Spinal cord (tissue), 10 donors: Measurements from ENCODE around the gene CPNE5. TPM values are rescaled to one million over a fixed set of nuclear protein-coding genes. Genes with fewer than 3 reads are reported as not detected.

ENCODE experiments used
- DNase-seq, 6 donors: peaks; one replicate each; pipeline versions ENCODE4 v3.0.0 to v3.0.0-alpha.2; 2013 to 2015; ENCODE audit warnings: low spot score in 6 of 6, low read depth in 4 of 6
- H3K27ac ChIP-seq: one replicate; pipeline ENCODE4 v1.5.1; 2013; ENCODE audit warnings: low read depth, low read length, control low read depth
- H3K27me3 ChIP-seq: one replicate; pipeline ENCODE4 v1.6.1; 2013; ENCODE audit warnings: low read length; ENCODE audit not compliant: control insufficient read depth, insufficient read depth
- H3K36me3 ChIP-seq: one replicate; pipeline ENCODE4 v1.6.1; 2013; ENCODE audit warnings: low read length; ENCODE audit not compliant: control insufficient read depth, insufficient read depth
- H3K4me1 ChIP-seq: one replicate; pipeline ENCODE4 v1.6.1; 2013; ENCODE audit warnings: low read length; ENCODE audit not compliant: control insufficient read depth, insufficient read depth
- H3K4me3 ChIP-seq: one replicate; pipeline ENCODE4 v1.5.1; 2013; ENCODE audit warnings: low read depth, low read length, control low read depth
- H3K9me3 ChIP-seq: one replicate; pipeline ENCODE4 v1.6.1; 2013; ENCODE audit warnings: low read length; ENCODE audit not compliant: control insufficient read depth, insufficient read depth
- WGBS: methylation state at CpG from one replicate; pipeline ENCODE4 v1.1.5; 2013; ENCODE audit warnings: missing lambda C conversion rate; ENCODE audit not compliant: insufficient coverage; 5-methylcytosine and 5-hydroxymethylcytosine counted together
- polyA plus RNA-seq, 2 donors: library from polyadenylated mRNA; unstranded; fragments of 120-200 nt; gene quantifications; one replicate each; pipeline ENCODE4 v1.2.1, GENCODE V29; 2013; ENCODE audit not compliant: insufficient read length in 2 of 2
- total RNA-seq, 2 donors: library from RNA; depleted of rRNA in 1 of 2; stranded (reverse); fragments of 120-200 nt in 1 of 2; fragments of >200 nt in 1 of 2; gene quantifications; one replicate each; pipeline versions ENCODE4 v1.2.3 to v1.2.4, GENCODE V29; 2013 to 2014
- donor health status: healthy.

CPNE5 gene
- total and polyA plus RNA-seq, 4 donors = 9.6 to 88.4 (median 52.8) TPM

- Histone ChIP-seq H3K36me3 (peaks cover 23% of the 10 kb centered on the region), H3K4me1 (peaks cover 75% of the 10 kb centered on the region)
- 29% methylated on average over 16 of the region's 19 CpGs for WGBS
Observed at GRCh38 chr6:36827261-36828079, 11.8 kb downstream of the CPNE5 start.

GRCh38 chr6:36826520-36827227 lies 12.6 kb downstream of the CPNE5 start:
- 83% methylated on average over 19 of the region's 19 CpGs for WGBS

More at GRCh38 chr6:36827261-36828079, 11.8 kb downstream of the CPNE5 start:
- peak overlapping the region; percentile 90 for H3K27ac ChIP-seq
- peak in 4 of 6 donors; percentile 58 to 89 (median 74) for DNase-seq
- H3K9me3 ChIP-seq = no peaks in the 10 kb centered on the region
- no peaks in the 10 kb centered on the region for H3K27me3 ChIP-seq
- H3K4me3 ChIP-seq = no peak overlapping the region

GRCh38 chr6:36825994-36826393 lies 13.2 kb downstream of the CPNE5 start:
- peak overlapping the region; percentile 71 for H3K27ac ChIP-seq

More at GRCh38 chr6:36826520-36827227, 12.6 kb downstream of the CPNE5 start:
- peaks cover 77% of the 10 kb centered on the region for H3K4me1 ChIP-seq
- DNase-seq = no peak
- H3K4me3 ChIP-seq = no peak overlapping the region
- peaks cover 31% of the 10 kb centered on the region for H3K36me3 ChIP-seq
- no peaks in the 10 kb centered on the region for H3K27me3 ChIP-seq
- no peaks in the 10 kb centered on the region for H3K9me3 ChIP-seq
- H3K27ac ChIP-seq = peak overlapping the region; percentile 90

GRCh38 chr6:36825452-36825851 lies 13.8 kb downstream of the CPNE5 start:
- whole genome bisulfite sequencing = 89% methylated on average over 3 of the region's 6 CpGs
- Histone ChIP-seq H3K4me3 (no peak overlapping the region), H3K36me3 (peaks cover 43% of the 10 kb centered on the region), H3K4me1 (peaks cover 73% of the 10 kb centered on the region), H3K9me3 (no peaks in the 10 kb centered on the region), H3K27ac (peak overlapping the region; percentile 15), H3K27me3 (no peaks in the 10 kb centered on the region)
- DNase-seq = no peak

More at GRCh38 chr6:36825994-36826393, 13.2 kb downstream of the CPNE5 start:
- 77% methylated on average over 8 of the region's 8 CpGs for WGBS
- Histone ChIP-seq H3K4me1 (peaks cover 77% of the 10 kb centered on the region), H3K4me3 (no peak overlapping the region), H3K9me3 (no peaks in the 10 kb centered on the region), H3K36me3 (peaks cover 38% of the 10 kb centered on the region), H3K27me3 (no peaks in the 10 kb centered on the region)
- no peak for DNase-seq

GRCh38 chr6:36824253-36824652 lies 15.0 kb downstream of the CPNE5 start:
- no peak for DNase-seq
- 62% methylated on average over 7 of the region's 7 CpGs for WGBS
- Histone ChIP-seq H3K4me3 (no peak overlapping the region), H3K36me3 (peaks cover 55% of the 10 kb centered on the region), H3K27ac (peak overlapping the region; percentile 16), H3K27me3 (no peaks in the 10 kb centered on the region), H3K9me3 (no peaks in the 10 kb centered on the region), H3K4me1 (peaks cover 62% of the 10 kb centered on the region)

GRCh38 chr6:36823421-36824096 lies 15.7 kb downstream of the CPNE5 start:
- H3K4me3 ChIP-seq = no peak overlapping the region
- no peaks in the 10 kb centered on the region for H3K9me3 ChIP-seq
- peaks cover 57% of the 10 kb centered on the region for H3K36me3 ChIP-seq
- whole genome bisulfite sequencing = 78% methylated on average over 10 of the region's 12 CpGs
- no peak for DNase-seq
- no peaks in the 10 kb centered on the region for H3K27me3 ChIP-seq
- H3K27ac ChIP-seq = peak overlapping the region; percentile 40
- H3K4me1 ChIP-seq = peaks cover 58% of the 10 kb centered on the region

- Histone ChIP-seq H3K4me3 (no peak overlapping the region), H3K27ac (peak overlapping the region; percentile 40), H3K27me3 (no peaks in the 10 kb centered on the region), H3K36me3 (peaks cover 57% of the 10 kb centered on the region), H3K9me3 (no peaks in the 10 kb centered on the region), H3K4me1 (peaks cover 50% of the 10 kb centered on the region)
- no peak for DNase-seq
- WGBS = 53% methylated on average over 19 of the region's 19 CpGs
Observed at GRCh38 chr6:36822506-36823269, 16.6 kb downstream of the CPNE5 start.

- H3K4me1 ChIP-seq = peaks cover 41% of the 10 kb centered on the region
Observed at GRCh38 chr6:36821581-36822335, 17.5 kb downstream of the CPNE5 start.

More at GRCh38 chr6:36821581-36822335, 17.5 kb downstream of the CPNE5 start:
- Histone ChIP-seq H3K9me3 (no peaks in the 10 kb centered on the region), H3K36me3 (peaks cover 53% of the 10 kb centered on the region), H3K27ac (no peak overlapping the region), H3K27me3 (no peaks in the 10 kb centered on the region), H3K4me3 (no peak overlapping the region)
- 90% methylated on average over 13 of the region's 14 CpGs for WGBS
- no peak for DNase-seq
